Esophagus squamous epithelium (tissue), 4 donors: ENCODE data around the gene ATG10.

Experiments
- CTCF ChIP-seq, 6 experiments: fragments of 450-650 bp in 4 of 6; fragments of 200-600 bp in 2 of 6; sonication (generic) in 2 of 6; IDR thresholded peaks; one replicate each; pipeline ENCODE4 v1.5.1; 2016 to 2019; ENCODE audit warnings: antibody characterized with exemption in 6 of 6, mild to moderate bottlenecking in 4 of 6, moderate library complexity in 4 of 6
- POLR2A ChIP-seq, 4 donors: fragments of 450-650 bp; IDR thresholded peaks; one replicate each; pipeline ENCODE4 v1.6.1; 2017; ENCODE audit warnings: antibody characterized with exemption in 4 of 4, mild to moderate bottlenecking in 4 of 4, moderate library complexity in 3 of 4

GRCh38 chr5:81971111-81971711 lies 612 bp upstream of the ATG10 start:
- no peak for TF ChIP-seq CTCF (IDR thresholded peaks at IDR 0.05)
- TF ChIP-seq POLR2A (IDR thresholded peaks at IDR 0.05), result no peak
